AG08396 (cell line): ENCODE data around the gene BMX.

Source experiments
- DNase-seq: peaks from one replicate; pipeline ENCODE4 v3.0.0; 2012; ENCODE audit warnings: low spot score, mixed read lengths

BMX gene

DNA sequence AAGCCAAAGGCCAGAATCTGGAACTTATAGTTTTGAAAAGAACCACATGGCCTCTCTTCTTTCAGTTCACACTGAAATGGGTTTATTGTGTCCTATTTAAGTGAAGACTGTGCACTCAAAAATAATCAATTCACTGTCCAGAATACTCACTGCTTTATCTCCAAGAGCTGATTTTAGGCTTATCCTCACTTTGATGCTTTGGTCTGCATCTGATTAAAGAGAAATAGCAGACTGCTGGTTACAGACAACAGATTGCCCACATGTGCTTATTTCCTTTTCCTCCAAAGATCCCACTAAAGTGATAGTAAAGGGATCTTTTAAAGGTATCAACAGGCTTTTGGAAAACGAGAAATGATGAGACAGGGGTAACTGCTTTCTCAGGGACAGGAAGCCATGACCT lies 69.5 kb downstream of the BMX start:
- no peak for DNase-seq

DNA sequence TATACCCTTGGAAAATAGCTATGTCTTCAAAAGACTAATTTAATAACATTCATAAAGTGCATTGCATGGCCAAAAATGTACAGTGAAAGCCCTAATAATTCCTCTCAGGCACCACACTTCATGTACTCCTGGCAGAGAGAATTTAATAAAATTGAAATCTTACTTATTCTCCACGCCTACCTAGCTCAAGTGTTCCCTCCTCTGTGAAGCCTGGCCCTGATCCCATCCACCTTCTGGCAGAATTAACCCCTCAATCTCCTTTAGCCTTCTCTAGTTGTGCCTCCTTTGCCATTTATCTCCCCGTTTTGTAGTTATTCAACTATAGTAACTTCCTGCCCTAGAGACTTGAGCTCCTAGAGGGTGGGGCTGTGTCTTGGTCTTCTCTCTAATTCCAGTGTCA lies 73.4 kb downstream of the BMX start:
- no peak for DNase-seq

DNA sequence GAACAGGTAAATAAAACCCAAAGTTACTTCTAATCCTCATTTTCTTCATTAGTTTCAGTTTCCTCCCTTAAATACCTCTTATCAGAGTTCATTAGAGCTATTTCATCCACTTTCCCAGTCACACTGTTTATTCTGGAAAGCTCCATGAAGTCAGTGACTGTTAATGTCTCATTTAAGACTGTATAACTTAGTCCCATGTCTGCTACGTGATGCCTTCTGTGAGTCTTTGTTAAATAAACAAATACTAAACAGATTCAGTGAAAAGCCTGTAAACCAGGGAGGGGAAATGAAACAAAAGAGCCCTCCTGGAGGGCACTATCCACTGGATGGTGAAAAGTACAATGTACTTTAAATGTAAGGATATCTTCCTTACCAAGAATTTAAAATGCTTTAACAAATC lies 75.4 kb downstream of the BMX start:
- DNase-seq, result no peak

DNA sequence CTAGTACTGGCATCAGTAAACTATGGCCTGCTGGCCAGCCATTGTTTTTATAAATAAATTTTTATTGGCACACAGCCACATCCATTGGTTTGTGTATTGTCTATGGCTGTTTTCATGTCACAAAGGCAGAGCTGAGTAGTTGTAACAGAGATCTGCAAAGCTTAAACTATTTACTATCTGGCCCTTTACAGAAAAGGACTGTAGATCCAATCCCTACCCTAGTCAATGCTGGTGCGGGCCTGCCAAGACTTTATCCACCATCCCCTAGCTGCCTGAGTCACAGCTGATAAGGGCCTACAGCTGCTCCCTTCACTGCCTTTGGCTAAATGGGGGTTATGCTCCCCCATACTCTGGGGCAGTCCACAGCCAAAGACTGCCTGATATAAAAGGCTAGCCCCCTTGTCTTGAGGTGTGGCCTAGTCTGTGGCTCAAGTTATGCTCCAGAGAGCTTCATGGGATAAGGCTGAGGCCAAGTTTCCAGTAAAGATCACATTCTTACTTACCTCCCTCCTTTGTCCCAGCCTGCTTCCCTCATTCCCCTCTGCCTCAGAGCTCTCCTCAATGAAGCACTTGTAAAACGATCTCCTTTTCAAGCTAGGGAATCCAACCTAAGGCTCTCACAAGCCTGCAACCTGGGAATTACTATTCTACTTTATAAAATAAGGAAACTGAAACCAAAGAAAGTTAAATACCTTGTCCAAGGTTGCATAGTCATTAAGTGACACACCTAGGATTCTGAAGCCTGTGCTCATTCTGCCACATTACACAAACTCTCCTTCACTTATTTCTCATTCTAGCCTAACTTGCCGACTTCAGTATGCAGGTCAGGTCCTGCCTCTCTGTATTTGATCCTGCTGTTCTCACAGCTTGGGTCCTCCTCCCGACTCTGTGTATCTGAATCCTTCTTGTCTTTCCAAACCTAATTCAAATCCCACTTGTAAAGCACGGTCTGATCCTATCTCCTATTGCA lies 79.5 kb downstream of the BMX start:
- DNase-seq, result no peak

DNA sequence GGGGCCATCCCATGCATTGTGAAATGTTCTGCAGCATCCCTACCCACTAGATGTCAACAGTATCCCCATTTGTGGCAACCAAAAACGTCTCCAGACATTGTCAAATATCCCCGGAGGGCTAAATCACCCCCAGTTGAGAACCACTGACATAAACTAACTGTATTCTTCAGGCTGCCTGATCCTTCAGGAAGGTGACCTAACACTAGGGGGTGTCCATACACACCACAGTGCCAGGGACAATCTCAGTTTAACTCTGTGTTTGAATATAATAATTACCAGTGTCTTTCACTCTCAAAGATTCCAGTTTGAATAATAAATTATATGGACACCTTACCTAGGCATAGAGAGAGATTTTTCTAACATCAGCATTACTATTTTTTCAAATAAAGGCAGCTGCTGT lies 93.8 kb downstream of the BMX start:
- no peak for DNase-seq

DNA sequence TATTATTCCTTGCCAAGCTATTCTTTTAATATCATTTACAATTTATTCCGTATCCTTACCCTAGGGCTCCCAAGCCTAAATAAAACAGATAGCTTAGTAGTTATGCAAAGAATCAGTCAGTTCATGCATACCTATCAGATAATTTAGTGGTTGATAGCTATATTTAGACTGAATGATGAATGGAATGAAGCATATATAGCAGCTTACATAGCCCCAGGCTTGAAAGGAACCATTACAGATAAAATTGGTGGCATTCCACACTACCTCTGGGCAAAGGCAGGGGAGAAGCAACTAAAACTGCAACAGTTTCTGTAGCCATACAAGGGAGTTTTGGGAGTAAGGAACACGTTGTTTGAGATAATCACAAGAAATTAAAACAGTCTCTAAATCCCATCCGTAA lies 97.4 kb downstream of the BMX start:
- DNase-seq, result no peak

DNA sequence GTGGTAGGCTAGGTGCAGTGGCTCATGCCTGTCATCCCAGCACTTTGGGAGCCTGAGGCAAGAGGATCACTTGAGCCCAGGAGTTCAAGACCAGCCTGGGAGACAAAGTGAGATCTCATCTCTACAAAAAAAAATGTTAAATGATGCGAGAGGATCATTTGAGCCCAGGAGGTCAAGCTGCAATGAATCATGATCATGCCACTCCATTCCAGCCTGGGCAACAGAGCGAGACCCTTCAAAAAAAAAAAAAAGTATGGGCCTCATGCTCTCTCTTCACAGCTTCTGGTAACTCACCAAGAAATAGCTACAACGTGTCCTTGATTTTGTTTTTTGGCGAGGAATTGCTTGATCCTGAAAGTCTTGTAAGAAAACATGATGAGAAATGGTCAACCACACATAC lies 98.9 kb downstream of the BMX start:
- no peak for DNase-seq

DNA sequence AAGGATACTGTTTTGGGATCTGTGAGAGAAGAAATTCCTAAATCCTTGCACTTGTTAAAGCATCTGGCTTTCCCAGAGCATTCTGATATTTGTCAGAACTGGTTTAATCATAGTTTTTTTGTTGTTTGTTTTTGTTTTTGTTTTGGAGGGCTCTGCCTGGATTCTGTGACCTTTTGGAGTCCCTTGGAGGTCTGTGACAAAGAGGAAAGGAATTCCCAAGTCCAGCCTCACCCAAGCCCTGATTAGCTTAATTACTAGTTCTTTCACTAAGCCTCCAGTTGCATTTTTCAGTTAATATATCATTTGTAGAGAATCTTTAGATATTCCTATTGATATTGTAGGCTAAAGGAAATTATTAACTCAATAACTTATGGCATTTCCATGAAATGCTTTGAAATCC lies 99.4 kb downstream of the BMX start:
- DNase-seq, result no peak

DNA sequence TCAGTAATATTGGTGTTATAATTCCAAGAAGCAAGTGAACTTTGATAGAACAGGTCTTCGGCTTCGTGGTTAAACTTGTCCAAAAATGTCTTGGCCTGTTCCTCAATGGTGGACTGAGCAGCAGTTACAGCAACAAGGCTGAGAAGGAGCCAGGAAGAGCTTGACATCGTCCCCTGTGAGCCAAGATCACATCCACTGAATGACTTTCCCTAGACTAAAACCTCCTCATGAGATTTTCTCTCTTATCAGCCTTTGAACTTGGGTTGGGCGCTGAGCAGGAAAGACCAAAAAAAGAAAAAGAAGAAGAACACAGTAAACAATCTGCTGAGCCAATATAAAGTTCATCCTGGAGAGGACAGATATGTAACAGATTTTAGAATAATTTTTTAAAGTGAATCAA lies 100.1 kb downstream of the BMX start, which contains the start of gene ACE2:
TSS of gene ACE2 (minus strand) at position 216 of the 400 bp plus-strand sequence. CDS start at position 167, 49 bp downstream.
- no peak for DNase-seq

DNA sequence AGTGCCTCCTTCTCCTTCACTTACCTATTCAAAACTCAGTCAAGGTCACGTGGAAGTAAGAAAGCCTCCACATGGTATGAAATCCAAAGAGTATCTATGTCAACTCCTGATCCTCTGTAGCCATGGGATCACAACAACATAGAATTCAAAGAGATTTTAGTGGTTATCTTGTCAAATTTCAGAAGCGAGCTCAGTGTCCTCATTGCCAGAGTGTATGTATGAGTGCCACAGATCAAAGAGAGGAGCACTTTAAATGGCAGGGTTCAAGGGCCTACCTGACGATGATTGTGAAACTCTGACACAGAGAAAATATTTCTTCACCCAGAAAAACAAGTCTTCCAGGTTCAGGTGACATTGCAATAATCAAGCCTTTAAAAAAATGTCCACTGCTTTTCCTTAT lies 101.3 kb downstream of the BMX start:
- no peak for DNase-seq

DNA sequence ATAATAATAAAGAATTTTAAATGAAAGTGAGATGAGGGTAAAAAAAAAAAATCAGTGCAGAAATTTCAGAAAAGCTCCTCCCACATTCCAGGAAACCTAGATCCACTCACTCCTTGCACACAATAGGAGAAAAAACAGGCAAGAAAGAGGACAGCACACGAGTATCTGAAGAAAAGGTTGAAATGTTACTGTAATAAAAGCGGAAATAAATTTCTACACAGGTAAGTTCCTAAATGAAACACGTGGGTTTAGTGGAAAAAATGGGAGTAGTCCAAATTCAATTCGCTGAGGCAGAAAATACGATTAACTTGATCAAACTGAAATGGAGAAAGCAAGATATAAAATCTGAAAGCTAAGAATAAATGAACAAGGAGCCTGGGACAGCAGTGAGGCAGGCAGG lies 102.2 kb downstream of the BMX start:
- no peak for DNase-seq

DNA sequence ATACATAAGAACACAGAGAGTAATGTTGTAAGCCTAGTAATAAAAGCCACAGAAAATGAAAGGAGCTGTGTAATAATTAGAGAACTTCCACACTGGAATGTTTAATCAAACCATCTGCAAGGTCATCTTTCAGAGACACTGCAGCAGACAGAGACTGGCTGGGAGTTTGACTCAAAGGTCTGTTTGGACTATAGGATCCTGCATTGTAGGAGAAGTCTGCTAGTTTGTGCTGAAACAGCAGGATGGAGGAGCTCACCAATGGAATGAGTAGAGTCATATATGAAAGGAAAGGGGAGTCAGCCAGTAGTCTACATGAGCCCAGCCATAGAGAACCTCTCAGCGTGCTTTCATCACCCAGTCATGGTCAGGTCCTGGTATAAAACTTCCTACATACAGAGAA lies 104.6 kb downstream of the BMX start:
- no peak for DNase-seq
